GM23338 (cell line): ENCODE results near the gene ZNF628. TPM values are rescaled to one million over a fixed set of nuclear protein-coding genes. Genes with fewer than 3 reads are reported as not detected.

Experiments
- ATAC-seq: fragments of 200-7000 bp; cut with Tn5 transposase; 3 replicates; pipeline ENCODE4 v1.9.1; 2020
- DNase-seq: peaks from one replicate; pipeline ENCODE4 v3.0.0-alpha.2; 2015; ENCODE audit warnings: low spot score
- H2AFZ ChIP-seq: fragments of 200-600 bp; sonication (generic); 2 replicates; pipeline ENCODE4 v1.8.0; 2016; ENCODE audit warnings: antibody characterized with exemption, mild to moderate bottlenecking, moderate library complexity
- H3F3A ChIP-seq: fragments of 200-600 bp; sonication (generic); replicated peaks from 2 replicates; pipeline ENCODE4 v1.8.0; 2017; ENCODE audit warnings: antibody characterized with exemption, mixed run types, low read depth
- H3K27ac ChIP-seq: fragments of 200-600 bp; sonication (generic); 2 replicates; pipeline ENCODE4 v1.6.1; 2016; ENCODE audit warnings: low read depth
- H3K27me3 ChIP-seq: fragments of 200-600 bp; sonication (generic); 2 replicates; pipeline ENCODE4 v1.8.0; 2016; ENCODE audit warnings: mild to moderate bottlenecking, mixed run types, moderate library complexity; ENCODE audit not compliant: insufficient read depth
- H3K36me3 ChIP-seq: fragments of 200-600 bp; sonication (generic); 2 replicates; pipeline ENCODE4 v1.8.0; 2016; ENCODE audit warnings: mild to moderate bottlenecking; ENCODE audit not compliant: insufficient read depth
- H3K4me1 ChIP-seq: fragments of 200-600 bp; sonication (generic); 2 replicates; pipeline ENCODE4 v1.8.0; 2016; ENCODE audit warnings: mild to moderate bottlenecking, moderate library complexity; ENCODE audit not compliant: insufficient read depth
- H3K4me2 ChIP-seq: fragments of 200-600 bp; sonication (generic); 2 replicates; pipeline ENCODE4 v1.7.1; 2017; ENCODE audit warnings: mixed run types
- H3K4me3 ChIP-seq: fragments of 200-600 bp; sonication (generic); 2 replicates; pipeline ENCODE4 v1.6.1; 2016; ENCODE audit warnings: mixed run types
- H3K79me2 ChIP-seq: fragments of 200-600 bp; sonication (generic); replicated peaks from 2 replicates; pipeline ENCODE4 v1.8.0; 2017; ENCODE audit warnings: mild to moderate bottlenecking; ENCODE audit not compliant: insufficient read depth
- H3K9me2 ChIP-seq: fragments of 200-600 bp; sonication (generic); 2 replicates; pipeline ENCODE4 v1.8.0; 2017; ENCODE audit not compliant: insufficient read depth
- H4K20me1 ChIP-seq: fragments of 200-600 bp; sonication (generic); replicated peaks from 2 replicates; pipeline ENCODE4 v1.8.0; 2017; ENCODE audit warnings: mild to moderate bottlenecking; ENCODE audit not compliant: insufficient read depth
- H3K27ac Mint-ChIP-seq: 2 replicates; pipeline ENCODE4 v1.8.0; 2020; ENCODE audit warnings: inconsistent platforms, mild to moderate bottlenecking, moderate library complexity, mixed read lengths
- H3K27me3 Mint-ChIP-seq: 3 replicates; pipeline ENCODE4 v1.8.0; 2022; ENCODE audit warnings: low read depth, mild to moderate bottlenecking, moderate library complexity, mixed read lengths, inconsistent platforms; ENCODE audit not compliant: insufficient read depth, poor library complexity
- H3K36me3 Mint-ChIP-seq: 3 replicates; pipeline ENCODE4 v1.8.0; 2021; ENCODE audit warnings: low read depth, mild to moderate bottlenecking, inconsistent platforms, moderate library complexity, mixed read lengths
- H3K4me1 Mint-ChIP-seq: 3 replicates; pipeline ENCODE4 v1.8.0; 2020; ENCODE audit warnings: mild to moderate bottlenecking, inconsistent platforms, mixed read lengths
- H3K4me3 Mint-ChIP-seq: 3 replicates; pipeline ENCODE4 v1.8.0; 2021; ENCODE audit warnings: moderate library complexity, mild to moderate bottlenecking, inconsistent platforms, mixed read lengths
- H3K9me3 Mint-ChIP-seq: 3 replicates; pipeline ENCODE4 v1.8.0; 2020; ENCODE audit warnings: moderate library complexity, mild to moderate bottlenecking, inconsistent platforms, mixed read lengths
- CREB1 ChIP-seq: fragments of 250-450 bp; sonication (Bioruptor Pico); IDR thresholded peaks from 2 replicates; pipeline ENCODE4 v1.5.0; 2020; ENCODE audit warnings: low read depth, mild to moderate bottlenecking, moderate library complexity
- EZH2phosphoT487 ChIP-seq: fragments of 200-600 bp; sonication (generic); IDR thresholded peaks from one replicate; pipeline ENCODE4 v1.8.1; 2018; ENCODE audit warnings: antibody characterized with exemption; ENCODE audit not compliant: unreplicated experiment
- POLR2AphosphoS5 ChIP-seq: IDR thresholded peaks from 2 replicates; pipeline ENCODE4 v1.6.1; 2016; ENCODE audit warnings: antibody characterized with exemption, low read depth
- STAT1 ChIP-seq: IDR thresholded peaks from one replicate; pipeline ENCODE4 v1.6.1; 2016; ENCODE audit warnings: antibody characterized with exemption; ENCODE audit not compliant: unreplicated experiment
- ZNF114 ChIP-seq: fragments of 250-450 bp; sonication (Bioruptor Pico); IDR thresholded peaks from 2 replicates; pipeline ENCODE4 v1.5.0; 2020; ENCODE audit warnings: mild to moderate bottlenecking, moderate library complexity
- ZNF331 ChIP-seq: fragments of 250-450 bp; sonication (Bioruptor Pico); IDR thresholded peaks from 2 replicates; pipeline ENCODE4 v1.5.0; 2020; ENCODE audit warnings: low read depth, mild to moderate bottlenecking, moderate library complexity
- polyA plus RNA-seq: library from polyadenylated mRNA; unstranded; fragments of >200 nt; fragmentation: Nextera tagmentation; extraction: Ambion mirVana; gene quantifications from 2 replicates; pipeline ENCODE4 v1.2.1, GENCODE V29; 2016
- total RNA-seq: library from RNA; depleted of rRNA; stranded (reverse); fragments of >200 nt; shearing (Covaris generic); gene quantifications from 2 replicates; pipeline ENCODE4 v1.2.3, GENCODE V29; 2014
- TF ChIP-seq, protein P1 (sequence below): fragments of 250-450 bp; sonication (Bioruptor Pico); IDR thresholded peaks from 2 replicates; pipeline ENCODE4 v1.5.0; 2020; ENCODE audit warnings: mild to moderate bottlenecking, moderate library complexity
- TF ChIP-seq, protein P2 (sequence below), 2 experiments: fragments of 200-600 bp in 1 of 2; sonication (generic) in 1 of 2; conservative IDR thresholded peaks; 2 replicates each; pipeline versions ENCODE4 v1.5.1 to v1.6.1; 2016 to 2017; ENCODE audit warnings: antibody characterized with exemption in 2 of 2, low read depth in 2 of 2, mild to moderate bottlenecking in 2 of 2, moderate library complexity in 1 of 2

Gene ZNF628
- total and polyA plus RNA-seq, 2 experiments from 2014 or later = 4.9 to 10.7 TPM

DNA sequence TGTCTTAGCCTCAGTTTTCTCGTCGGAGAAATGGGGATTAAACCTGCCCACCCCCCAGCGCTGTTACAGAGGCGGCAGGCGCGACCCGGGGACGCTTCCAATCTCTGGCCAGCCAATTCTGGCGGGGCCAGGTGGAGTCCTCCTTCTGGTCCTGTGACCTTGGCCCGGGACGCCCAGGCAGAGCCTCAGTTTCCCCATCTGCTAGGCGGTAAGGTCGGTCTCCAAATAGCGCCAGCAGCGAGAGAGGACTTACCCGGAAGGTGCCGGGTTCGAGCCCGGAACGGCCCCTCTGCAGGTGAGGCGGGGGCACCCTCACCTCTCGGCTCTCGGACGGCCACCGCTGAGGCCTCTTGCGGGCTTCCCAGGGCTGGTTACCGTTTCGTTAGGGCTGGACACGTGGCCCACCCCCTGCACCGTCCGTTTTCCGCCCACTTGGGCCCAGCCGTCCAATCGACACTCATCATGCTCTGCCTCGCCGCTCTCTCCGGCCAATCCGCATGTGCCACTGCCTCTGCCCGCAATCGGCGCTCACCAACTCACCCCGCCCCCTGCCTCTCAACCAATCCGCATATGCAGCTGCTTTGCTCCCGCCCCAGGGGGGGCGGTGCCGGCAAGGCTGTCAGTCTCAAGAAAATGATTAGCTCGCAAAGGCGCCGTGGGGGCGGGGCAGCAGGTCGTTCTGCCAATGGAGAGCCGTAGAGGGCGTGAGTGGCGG is 15.0 kb upstream of the ZNF628 start, which contains the start of gene ISOC2 (continued):
- TF ChIP-seq, protein P1, sequence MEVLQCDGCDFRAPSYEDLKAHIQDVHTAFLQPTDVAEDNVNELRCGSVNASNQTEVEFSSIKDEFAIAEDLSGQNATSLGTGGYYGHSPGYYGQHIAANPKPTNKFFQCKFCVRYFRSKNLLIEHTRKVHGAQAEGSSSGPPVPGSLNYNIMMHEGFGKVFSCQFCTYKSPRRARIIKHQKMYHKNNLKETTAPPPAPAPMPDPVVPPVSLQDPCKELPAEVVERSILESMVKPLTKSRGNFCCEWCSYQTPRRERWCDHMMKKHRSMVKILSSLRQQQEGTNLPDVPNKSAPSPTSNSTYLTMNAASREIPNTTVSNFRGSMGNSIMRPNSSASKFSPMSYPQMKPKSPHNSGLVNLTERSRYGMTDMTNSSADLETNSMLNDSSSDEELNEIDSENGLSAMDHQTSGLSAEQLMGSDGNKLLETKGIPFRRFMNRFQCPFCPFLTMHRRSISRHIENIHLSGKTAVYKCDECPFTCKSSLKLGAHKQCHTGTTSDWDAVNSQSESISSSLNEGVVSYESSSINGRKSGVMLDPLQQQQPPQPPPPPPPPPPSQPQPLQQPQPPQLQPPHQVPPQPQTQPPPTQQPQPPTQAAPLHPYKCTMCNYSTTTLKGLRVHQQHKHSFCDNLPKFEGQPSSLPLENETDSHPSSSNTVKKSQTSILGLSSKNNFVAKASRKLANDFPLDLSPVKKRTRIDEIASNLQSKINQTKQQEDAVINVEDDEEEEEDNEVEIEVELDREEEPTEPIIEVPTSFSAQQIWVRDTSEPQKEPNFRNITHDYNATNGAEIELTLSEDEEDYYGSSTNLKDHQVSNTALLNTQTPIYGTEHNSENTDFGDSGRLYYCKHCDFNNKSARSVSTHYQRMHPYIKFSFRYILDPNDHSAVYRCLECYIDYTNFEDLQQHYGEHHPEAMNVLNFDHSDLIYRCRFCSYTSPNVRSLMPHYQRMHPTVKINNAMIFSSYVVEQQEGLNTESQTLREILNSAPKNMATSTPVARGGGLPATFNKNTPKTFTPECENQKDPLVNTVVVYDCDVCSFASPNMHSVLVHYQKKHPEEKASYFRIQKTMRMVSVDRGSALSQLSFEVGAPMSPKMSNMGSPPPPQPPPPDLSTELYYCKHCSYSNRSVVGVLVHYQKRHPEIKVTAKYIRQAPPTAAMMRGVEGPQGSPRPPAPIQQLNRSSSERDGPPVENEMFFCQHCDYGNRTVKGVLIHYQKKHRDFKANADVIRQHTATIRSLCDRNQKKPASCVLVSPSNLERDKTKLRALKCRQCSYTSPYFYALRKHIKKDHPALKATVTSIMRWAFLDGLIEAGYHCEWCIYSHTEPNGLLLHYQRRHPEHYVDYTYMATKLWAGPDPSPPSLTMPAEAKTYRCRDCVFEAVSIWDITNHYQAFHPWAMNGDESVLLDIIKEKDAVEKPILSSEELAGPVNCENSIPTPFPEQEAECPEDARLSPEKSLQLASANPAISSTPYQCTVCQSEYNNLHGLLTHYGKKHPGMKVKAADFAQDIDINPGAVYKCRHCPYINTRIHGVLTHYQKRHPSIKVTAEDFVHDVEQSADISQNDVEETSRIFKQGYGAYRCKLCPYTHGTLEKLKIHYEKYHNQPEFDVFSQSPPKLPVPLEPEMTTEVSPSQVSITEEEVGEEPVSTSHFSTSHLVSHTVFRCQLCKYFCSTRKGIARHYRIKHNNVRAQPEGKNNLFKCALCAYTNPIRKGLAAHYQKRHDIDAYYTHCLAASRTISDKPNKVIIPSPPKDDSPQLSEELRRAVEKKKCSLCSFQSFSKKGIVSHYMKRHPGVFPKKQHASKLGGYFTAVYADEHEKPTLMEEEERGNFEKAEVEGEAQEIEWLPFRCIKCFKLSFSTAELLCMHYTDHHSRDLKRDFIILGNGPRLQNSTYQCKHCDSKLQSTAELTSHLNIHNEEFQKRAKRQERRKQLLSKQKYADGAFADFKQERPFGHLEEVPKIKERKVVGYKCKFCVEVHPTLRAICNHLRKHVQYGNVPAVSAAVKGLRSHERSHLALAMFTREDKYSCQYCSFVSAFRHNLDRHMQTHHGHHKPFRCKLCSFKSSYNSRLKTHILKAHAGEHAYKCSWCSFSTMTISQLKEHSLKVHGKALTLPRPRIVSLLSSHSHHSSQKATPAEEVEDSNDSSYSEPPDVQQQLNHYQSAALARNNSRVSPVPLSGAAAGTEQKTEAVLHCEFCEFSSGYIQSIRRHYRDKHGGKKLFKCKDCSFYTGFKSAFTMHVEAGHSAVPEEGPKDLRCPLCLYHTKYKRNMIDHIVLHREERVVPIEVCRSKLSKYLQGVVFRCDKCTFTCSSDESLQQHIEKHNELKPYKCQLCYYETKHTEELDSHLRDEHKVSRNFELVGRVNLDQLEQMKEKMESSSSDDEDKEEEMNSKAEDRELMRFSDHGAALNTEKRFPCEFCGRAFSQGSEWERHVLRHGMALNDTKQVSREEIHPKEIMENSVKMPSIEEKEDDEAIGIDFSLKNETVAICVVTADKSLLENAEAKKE (CRISPR knock-in tag) = no peak
- TF ChIP-seq CREB1 (CRISPR knock-in tag) (peak; percentile 76), ZNF114 (CRISPR knock-in tag) (0 out of 2 replicates have a peak, but pooled peaks have one; percentile 66), ZNF331 (CRISPR knock-in tag) (no peak)

DNA sequence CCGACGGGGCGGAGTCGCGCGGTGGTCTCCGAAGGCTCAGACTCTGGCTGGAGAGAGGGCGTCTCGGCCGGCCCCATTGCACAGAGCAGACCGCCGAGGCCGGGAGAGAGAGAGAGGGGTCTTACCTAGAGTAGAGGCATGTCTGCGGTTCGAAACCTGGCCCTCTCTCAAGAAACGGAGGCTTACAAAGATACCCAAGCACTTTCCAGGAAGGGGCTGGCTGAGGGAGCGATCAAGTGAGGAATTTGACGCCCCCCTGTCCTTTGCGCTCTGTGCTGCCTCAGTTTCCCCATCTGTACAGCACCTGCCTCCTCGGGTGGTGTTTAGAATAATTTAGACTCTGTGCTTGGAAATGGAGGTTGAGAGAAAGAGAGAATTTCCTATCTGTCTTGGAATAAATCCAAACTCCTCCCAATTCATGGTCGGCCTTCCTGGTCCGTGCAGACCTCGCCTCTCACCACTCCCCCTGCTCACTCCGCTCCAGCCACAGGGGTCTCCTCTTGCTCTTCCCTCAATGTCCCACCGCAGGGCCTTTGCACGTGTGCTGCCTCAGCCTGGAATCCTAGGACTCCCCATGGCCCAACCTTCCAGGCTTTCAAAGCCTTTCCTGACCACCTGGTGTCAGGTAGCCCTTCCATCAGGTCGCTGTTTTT is 14.3 kb upstream of the ZNF628 start:
- peaks cover 3% of the 10 kb centered on the region; the same call in 1 of the 3 replicates for H3K9me3 Mint-ChIP-seq
- H3K4me3 Mint-ChIP-seq = peak overlapping the region; percentile 91
- peaks cover 19% of the 10 kb centered on the region; the same call in 1 of the 2 replicates for H3F3A ChIP-seq
- H3K27ac ChIP-seq = no peak overlapping the region
- no peak overlapping the region for H3K27ac Mint-ChIP-seq
- H3K79me2 ChIP-seq = peaks cover 21% of the 10 kb centered on the region
- no peaks in the 10 kb centered on the region; the same call in none of the 2 replicates for H4K20me1 ChIP-seq
- peaks cover 26% of the 10 kb centered on the region for H3K4me1 ChIP-seq
- no peaks in the 10 kb centered on the region for H3K27me3 ChIP-seq
- peaks cover 2% of the 10 kb centered on the region; the same call in 1 of the 3 replicates for H3K36me3 Mint-ChIP-seq
- H3K9me2 ChIP-seq = no peaks in the 10 kb centered on the region
- no peak for TF ChIP-seq ZNF331 (CRISPR knock-in tag)
- TF ChIP-seq, protein P2, sequence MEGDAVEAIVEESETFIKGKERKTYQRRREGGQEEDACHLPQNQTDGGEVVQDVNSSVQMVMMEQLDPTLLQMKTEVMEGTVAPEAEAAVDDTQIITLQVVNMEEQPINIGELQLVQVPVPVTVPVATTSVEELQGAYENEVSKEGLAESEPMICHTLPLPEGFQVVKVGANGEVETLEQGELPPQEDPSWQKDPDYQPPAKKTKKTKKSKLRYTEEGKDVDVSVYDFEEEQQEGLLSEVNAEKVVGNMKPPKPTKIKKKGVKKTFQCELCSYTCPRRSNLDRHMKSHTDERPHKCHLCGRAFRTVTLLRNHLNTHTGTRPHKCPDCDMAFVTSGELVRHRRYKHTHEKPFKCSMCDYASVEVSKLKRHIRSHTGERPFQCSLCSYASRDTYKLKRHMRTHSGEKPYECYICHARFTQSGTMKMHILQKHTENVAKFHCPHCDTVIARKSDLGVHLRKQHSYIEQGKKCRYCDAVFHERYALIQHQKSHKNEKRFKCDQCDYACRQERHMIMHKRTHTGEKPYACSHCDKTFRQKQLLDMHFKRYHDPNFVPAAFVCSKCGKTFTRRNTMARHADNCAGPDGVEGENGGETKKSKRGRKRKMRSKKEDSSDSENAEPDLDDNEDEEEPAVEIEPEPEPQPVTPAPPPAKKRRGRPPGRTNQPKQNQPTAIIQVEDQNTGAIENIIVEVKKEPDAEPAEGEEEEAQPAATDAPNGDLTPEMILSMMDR (conservative IDR thresholded peaks at IDR 0.05; ENCODE audit: low read depth in 2 of 2) = no peak
- no peak for TF ChIP-seq CREB1 (CRISPR knock-in tag)
- no peak for TF ChIP-seq STAT1
- no peak for TF ChIP-seq EZH2phosphoT487
- no peak for TF ChIP-seq ZNF114 (CRISPR knock-in tag)
- no peak for TF ChIP-seq POLR2AphosphoS5
- peaks cover 34% of the 10 kb centered on the region for H3K4me1 Mint-ChIP-seq
- no peaks in the 10 kb centered on the region for H3K36me3 ChIP-seq
- H2AFZ ChIP-seq = 0 out of 2 replicates have a peak overlapping the region, but pooled peaks have one; percentile 40
- DNase-seq = no peak
- H3K27me3 Mint-ChIP-seq = peaks cover 19% of the 10 kb centered on the region
- ATAC-seq = no peak; the same call in 2 of the 3 replicates
- H3K4me3 ChIP-seq = peak overlapping the region; percentile 42
- peak overlapping the region; percentile 68; the same call in 1 of the 2 replicates for H3K4me2 ChIP-seq
